Measurements from ENCODE around the gene KDELR3.

DNA sequence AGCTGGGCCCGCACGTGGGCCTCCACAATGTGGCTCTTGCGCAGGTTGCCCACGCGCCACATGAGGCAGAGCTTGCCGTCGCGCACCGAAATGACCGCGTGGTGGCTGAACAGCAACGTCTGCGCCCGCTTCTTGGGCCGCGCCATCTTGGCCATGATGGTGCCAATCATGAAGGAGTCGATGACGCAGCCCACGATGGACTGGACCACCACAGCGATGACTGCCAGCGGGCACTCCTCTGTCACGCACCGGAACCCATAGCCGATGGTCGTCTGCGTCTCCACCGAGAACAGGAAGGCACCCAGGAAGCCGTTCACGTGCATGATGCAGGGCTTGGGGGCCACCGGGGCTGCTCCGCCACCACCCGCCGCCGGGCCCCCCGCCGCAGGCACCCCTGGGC, 40.4 kb upstream of the KDELR3 start:
- TF ChIP-seq, protein P1, sequence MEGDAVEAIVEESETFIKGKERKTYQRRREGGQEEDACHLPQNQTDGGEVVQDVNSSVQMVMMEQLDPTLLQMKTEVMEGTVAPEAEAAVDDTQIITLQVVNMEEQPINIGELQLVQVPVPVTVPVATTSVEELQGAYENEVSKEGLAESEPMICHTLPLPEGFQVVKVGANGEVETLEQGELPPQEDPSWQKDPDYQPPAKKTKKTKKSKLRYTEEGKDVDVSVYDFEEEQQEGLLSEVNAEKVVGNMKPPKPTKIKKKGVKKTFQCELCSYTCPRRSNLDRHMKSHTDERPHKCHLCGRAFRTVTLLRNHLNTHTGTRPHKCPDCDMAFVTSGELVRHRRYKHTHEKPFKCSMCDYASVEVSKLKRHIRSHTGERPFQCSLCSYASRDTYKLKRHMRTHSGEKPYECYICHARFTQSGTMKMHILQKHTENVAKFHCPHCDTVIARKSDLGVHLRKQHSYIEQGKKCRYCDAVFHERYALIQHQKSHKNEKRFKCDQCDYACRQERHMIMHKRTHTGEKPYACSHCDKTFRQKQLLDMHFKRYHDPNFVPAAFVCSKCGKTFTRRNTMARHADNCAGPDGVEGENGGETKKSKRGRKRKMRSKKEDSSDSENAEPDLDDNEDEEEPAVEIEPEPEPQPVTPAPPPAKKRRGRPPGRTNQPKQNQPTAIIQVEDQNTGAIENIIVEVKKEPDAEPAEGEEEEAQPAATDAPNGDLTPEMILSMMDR (conservative IDR thresholded peaks at IDR 0.05; ENCODE audit: low read depth in 2 of 2), result no peak
- TF ChIP-seq NANOG (IDR thresholded peaks at IDR 0.05; ENCODE audit: borderline replicate concordance), result no peak
